Heart left ventricle (tissue), 16 donors: ENCODE data around the gene GART. TPM values are rescaled to one million over a fixed set of nuclear protein-coding genes. Genes with fewer than 3 reads are reported as not detected.

Source experiments
- ATAC-seq, 4 donors: fragments of 200-7000 bp; cut with Tn5 transposase; one replicate each; pipeline ENCODE4 v1.9.1; 2020 to 2022; ENCODE audit warnings: moderate library complexity in 4 of 4, mild to moderate bottlenecking in 3 of 4, moderate number of reproducible peaks in 1 of 4
- DNase-seq, 5 donors: peaks; one replicate each; pipeline ENCODE4 v3.0.0-alpha.2; 2020
- H3K27ac ChIP-seq, 12 donors: fragments of 200-600 bp; sonication (generic) in 4 of 12; one replicate each; pipeline versions ENCODE4 v1.5.0 to v1.8.0; 2016 to 2022; ENCODE audit warnings: mild to moderate bottlenecking in 2 of 12
- H3K27me3 ChIP-seq, 9 donors: fragments of 200-600 bp; sonication (generic) in 2 of 9; one replicate each; pipeline versions ENCODE4 v1.5.1 to v1.8.0; 2016 to 2022; ENCODE audit warnings: mild to moderate bottlenecking in 3 of 9
- H3K36me3 ChIP-seq, 9 donors: fragments of 200-600 bp; sonication (generic) in 2 of 9; one replicate each; pipeline versions ENCODE4 v1.5.0 to v1.8.0; 2018 to 2022; ENCODE audit warnings: mild to moderate bottlenecking in 2 of 9
- H3K4me1 ChIP-seq, 12 donors: fragments of 200-600 bp; sonication (generic) in 4 of 12; one replicate each; pipeline versions ENCODE4 v1.5.0 to v1.8.0; 2016 to 2022; ENCODE audit warnings: mild to moderate bottlenecking in 3 of 12
- H3K4me3 ChIP-seq, 12 donors: fragments of 200-600 bp; sonication (generic) in 4 of 12; one replicate each; pipeline versions ENCODE4 v1.5.0 to v1.8.0; 2017 to 2022; ENCODE audit warnings: mild to moderate bottlenecking in 9 of 12, moderate library complexity in 4 of 12
- H3K9me3 ChIP-seq, 12 donors: fragments of 200-600 bp; sonication (generic) in 4 of 12; one replicate each; pipeline versions ENCODE4 v1.5.0 to v1.8.0; 2016 to 2022; ENCODE audit warnings: mild to moderate bottlenecking in 1 of 12
- POLR2A ChIP-seq, 2 donors: fragments of 450-650 bp; IDR thresholded peaks; one replicate each; pipeline ENCODE4 v1.6.1; 2017; ENCODE audit warnings: antibody characterized with exemption in 2 of 2, mild to moderate bottlenecking in 2 of 2, moderate library complexity in 2 of 2
- WGBS, 4 donors: extraction: QIAGEN DNeasy Blood & Tissue Kit in 2 of 4; methylation state at CpG; one replicate each; pipeline versions ENCODE4 v1.1.5 to v1.1.7; 2013 to 2018; 5-methylcytosine and 5-hydroxymethylcytosine counted together
- intact Hi-C, 10 donors: fragments of 100-400 bp; cut with DNase I; formaldehyde crosslinking; loops; one replicate each; pipeline versions ENCODE4 v1.11.1 to v1.14.2; 2022
- polyA plus RNA-seq, 2 donors: library from polyadenylated mRNA; stranded (reverse); fragments of 200-250 nt; gene quantifications; one replicate each; pipeline ENCODE4 v1.2.3, GENCODE V29; 2013
- total RNA-seq, 9 donors: library from RNA; depleted of rRNA in 2 of 9; stranded (reverse); fragments of >200 nt in 2 of 9; fragmentation: NEBNext Ultra II Directional in 3 of 9; extraction: Animal tissue kit (Norgen Biotek cat#: 25700) in 3 of 9; gene quantifications; one replicate each; pipeline versions ENCODE4 v1.1.0 to v1.2.4, GENCODE V29; 2016 to 2023
- TF ChIP-seq, protein P1 (sequence below), 12 donors: fragments of 200-600 bp; sonication (generic) in 4 of 12; IDR thresholded peaks; one replicate each; pipeline versions ENCODE4 v1.5.0 to v1.8.0; 2018 to 2022; ENCODE audit warnings: antibody characterized with exemption in 12 of 12, mild to moderate bottlenecking in 5 of 12
- donor health status: ischemic (EF 13 %, LVEDD 7.1; RV severe dilation, severe dysfunction).
- donor health status: healthy with polysubstance abuse.
- donor health status: DM: no; HTN: yes; CAD: no.
- donor health status: DM: no; HTN: no; CAD: no.
- donor health status: ischemic (EF 25% LVEDD 6.9; RV normal size, moderate dysfunction).
- donor health status: ischemic (EF 25% LVEDD 5.7; RV mildly dilated, moderate dysfunction).
- donor health status: healthy.
- donor health status: DM: yes; HTN: yes; CAD: no.
- donor health status: ischemic (EF 35%, LVEDD 5.7; RV mildly dilated, moderate dysfunction).
- donor health status: nonischemic (EF 11% LVEDD 7.7; RV severe dilation, severe dysfunction).
- donor health status: DM: yes; HTN: yes; CAD: no.
- donor health status: PGD.
- donor health status: ischemic (EF 29% LVEDD 5.4; RV normal size, mild dysfunction).
- donor health status: nonischemic (EF 23%, LVEDD 6.1; RV moderate dilation, normal function).

Gene GART
- total and polyA plus RNA-seq, 11 donors: 9.0 to 53.1 (median 40.7) TPM

DNA sequence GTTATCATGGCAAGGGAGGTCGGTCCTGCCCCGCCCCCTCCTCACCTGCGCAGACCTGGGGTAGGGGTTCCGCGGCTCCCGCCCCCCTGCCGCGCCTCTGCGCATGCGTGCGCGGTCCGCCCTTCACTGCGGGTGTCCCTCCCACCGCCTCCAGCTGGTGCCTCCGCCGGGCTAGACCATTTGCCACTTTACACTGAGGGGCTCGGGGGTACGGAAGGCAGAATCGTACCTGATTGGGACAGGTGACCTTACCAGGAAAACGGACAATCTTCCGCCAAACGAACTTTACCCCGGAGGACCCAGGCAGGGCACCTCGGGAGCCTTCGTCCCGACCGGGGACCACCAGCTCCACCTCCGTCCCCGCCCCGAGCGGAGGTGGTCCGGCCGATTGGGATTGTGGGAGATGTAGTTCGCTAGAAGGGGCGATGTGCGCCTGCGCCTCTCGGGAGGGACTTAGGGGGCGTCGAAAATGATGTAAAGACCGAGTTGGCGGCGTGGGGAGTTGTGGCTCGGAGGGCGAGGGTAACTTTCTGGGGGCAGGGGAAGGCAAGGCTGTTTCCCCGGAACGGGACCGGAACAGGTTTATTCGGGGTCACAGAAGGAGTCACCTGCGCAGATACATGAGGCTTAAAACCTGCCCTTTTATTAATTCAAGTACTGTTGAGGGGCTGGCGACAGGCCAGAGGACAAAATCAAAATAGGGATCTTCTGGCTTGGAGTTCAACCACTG lies 50.4 kb downstream of the GART start, which contains the start of gene DNAJC28:
TSS of gene DNAJC28 (minus strand) at position 344 of the 730 bp plus-strand sequence. CDS start 2,323 bp downstream, outside the sequence.
- no peaks in the 10 kb centered on the region for H3K27me3 ChIP-seq
- DNase-seq: peak; percentile 93 to 97 (median 95)
- TF ChIP-seq, protein P1, sequence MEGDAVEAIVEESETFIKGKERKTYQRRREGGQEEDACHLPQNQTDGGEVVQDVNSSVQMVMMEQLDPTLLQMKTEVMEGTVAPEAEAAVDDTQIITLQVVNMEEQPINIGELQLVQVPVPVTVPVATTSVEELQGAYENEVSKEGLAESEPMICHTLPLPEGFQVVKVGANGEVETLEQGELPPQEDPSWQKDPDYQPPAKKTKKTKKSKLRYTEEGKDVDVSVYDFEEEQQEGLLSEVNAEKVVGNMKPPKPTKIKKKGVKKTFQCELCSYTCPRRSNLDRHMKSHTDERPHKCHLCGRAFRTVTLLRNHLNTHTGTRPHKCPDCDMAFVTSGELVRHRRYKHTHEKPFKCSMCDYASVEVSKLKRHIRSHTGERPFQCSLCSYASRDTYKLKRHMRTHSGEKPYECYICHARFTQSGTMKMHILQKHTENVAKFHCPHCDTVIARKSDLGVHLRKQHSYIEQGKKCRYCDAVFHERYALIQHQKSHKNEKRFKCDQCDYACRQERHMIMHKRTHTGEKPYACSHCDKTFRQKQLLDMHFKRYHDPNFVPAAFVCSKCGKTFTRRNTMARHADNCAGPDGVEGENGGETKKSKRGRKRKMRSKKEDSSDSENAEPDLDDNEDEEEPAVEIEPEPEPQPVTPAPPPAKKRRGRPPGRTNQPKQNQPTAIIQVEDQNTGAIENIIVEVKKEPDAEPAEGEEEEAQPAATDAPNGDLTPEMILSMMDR (IDR thresholded peaks at IDR 0.05): peak in 1 of 12 donors; percentile 7
- peak in 1 of 2 donors; percentile 68 for TF ChIP-seq POLR2A (IDR thresholded peaks at IDR 0.05)
- peak within 1 kb of the TSS; percentile 48 to 91 (median 66) for H3K4me3 ChIP-seq
- H3K36me3 ChIP-seq: no peaks in the 10 kb centered on the region
- no peaks in the 10 kb centered on the region for H3K9me3 ChIP-seq
- WGBS, 4 donors: 0 to 1% (median 0%) methylated on average over 29 to 52 of the region's 52 CpGs
- ATAC-seq: peak; percentile 98 to 99 (median 99)
- H3K4me1 ChIP-seq: peaks cover 0 to 16% (median 6%) of the 10 kb centered on the region in 12 donors
- peak within 1 kb of the TSS; percentile 53 to 89 (median 81) for H3K27ac ChIP-seq
- intact Hi-C loops: loop anchor here in 1 of 10 donors (5.0 kb wide), 1 partner anchor 51 kb away; the partner anchor contains the start of genes GART and SON

DNA sequence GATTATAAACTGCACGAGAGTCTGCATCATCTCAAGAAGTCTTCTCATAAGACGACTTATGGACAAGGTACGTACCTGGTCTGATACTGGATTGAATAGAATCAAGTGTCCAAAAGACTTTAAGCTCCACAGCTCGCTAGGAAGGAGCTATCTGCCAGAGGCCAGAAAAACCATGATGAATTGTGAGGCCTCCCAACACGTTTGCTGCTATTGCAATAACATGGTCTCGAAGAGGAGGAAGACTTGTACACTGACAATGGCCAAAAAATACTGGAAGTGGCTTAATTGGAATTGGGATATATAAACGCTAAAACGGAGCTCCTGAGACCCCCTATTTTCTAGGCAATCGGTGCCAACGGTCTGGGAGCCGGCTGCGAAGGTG lies 50.9 kb downstream of the GART start:
- TF ChIP-seq, protein P1 (IDR thresholded peaks at IDR 0.05): no peak
- no peak for TF ChIP-seq POLR2A (IDR thresholded peaks at IDR 0.05)
- H3K4me3 ChIP-seq: peak overlapping the region; percentile 48 to 91 (median 66)
- no peaks in the 10 kb centered on the region for H3K27me3 ChIP-seq
- peak overlapping the region; percentile 53 to 89 (median 81) for H3K27ac ChIP-seq
- DNase-seq (no peak), ATAC-seq (peak in 2 of 4 donors; percentile 3 to 5)
- peaks cover 0 to 16% (median 6%) of the 10 kb centered on the region in 12 donors for H3K4me1 ChIP-seq
- no peaks in the 10 kb centered on the region for H3K36me3 ChIP-seq
- 12 to 15% (median 13%) methylated on average over 12 of the region's 12 CpGs for WGBS, 4 donors
- intact Hi-C loops: loop anchor here in 1 of 10 donors (5.0 kb wide), 1 partner anchor 51 kb away; the partner anchor contains the start of genes GART and SON
- H3K9me3 ChIP-seq: no peaks in the 10 kb centered on the region

- peaks cover 0 to 16% (median 6%) of the 10 kb centered on the region in 12 donors for H3K4me1 ChIP-seq
- no peaks in the 10 kb centered on the region for H3K27me3 ChIP-seq
- DNase-seq (no peak), ATAC-seq (no peak)
- H3K4me3 ChIP-seq: no peak overlapping the region
- intact Hi-C loops: no loop called here
- H3K9me3 ChIP-seq: no peaks in the 10 kb centered on the region
- WGBS, 4 donors: 89 to 94% (median 93%) methylated on average over 4 of the region's 4 CpGs
- no peak overlapping the region for H3K27ac ChIP-seq
- TF ChIP-seq, protein P1 (IDR thresholded peaks at IDR 0.05): no peak
- no peak for TF ChIP-seq POLR2A (IDR thresholded peaks at IDR 0.05)
- H3K36me3 ChIP-seq: no peaks in the 10 kb centered on the region
Observed at GRCh38 chr21:33488936-33489335, 53.0 kb downstream of the GART start.

DNA sequence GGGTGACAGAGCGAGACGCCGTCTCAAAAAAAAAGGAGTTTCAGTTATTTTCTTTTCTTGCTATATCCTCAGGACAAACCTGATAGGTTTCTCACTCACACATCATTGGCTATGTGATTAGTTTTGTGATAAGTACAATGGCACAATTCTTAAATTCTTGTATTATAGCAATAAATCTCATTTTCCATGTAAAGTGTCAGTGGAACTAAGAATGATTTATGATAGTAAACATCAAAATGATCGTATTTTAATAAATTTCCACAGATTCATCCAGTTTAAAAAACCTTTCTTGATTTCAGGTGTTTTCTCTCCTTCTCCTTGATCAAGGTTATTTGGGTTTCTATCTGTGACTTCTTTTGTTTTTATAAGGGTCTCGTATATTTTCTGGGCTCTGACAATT lies 53.9 kb downstream of the GART start:
- no peaks in the 10 kb centered on the region for H3K27me3 ChIP-seq
- no peaks in the 10 kb centered on the region for H3K36me3 ChIP-seq
- ATAC-seq (no peak), DNase-seq (no peak)
- no peaks in the 10 kb centered on the region for H3K9me3 ChIP-seq
- WGBS, 4 donors: 93 to 97% (median 95%) methylated on average over 5 of the region's 5 CpGs
- no peak overlapping the region for H3K4me3 ChIP-seq
- H3K4me1 ChIP-seq: peaks cover 0 to 16% (median 6%) of the 10 kb centered on the region in 12 donors
- H3K27ac ChIP-seq: no peak overlapping the region
- no peak for TF ChIP-seq POLR2A (IDR thresholded peaks at IDR 0.05)
- TF ChIP-seq, protein P1 (IDR thresholded peaks at IDR 0.05): no peak
- intact Hi-C loops: no loop called here
